ENCODE results near the gene TFCP2L1. TPM values are rescaled to one million over a fixed set of nuclear protein-coding genes. Genes with fewer than 3 reads are reported as not detected.

TFCP2L1 gene
- total RNA-seq, 1 donor from 2014 or later = 0.86 TPM

- H3K36me3 Mint-ChIP-seq (ENCODE audit: insufficient read depth) = no peaks in the 10 kb centered on the region
- DNase-seq (ENCODE audit: low spot score, unreplicated experiment) = no peak
- H3K27me3 Mint-ChIP-seq = peaks cover 86% of the 10 kb centered on the region
- H3K4me3 Mint-ChIP-seq (ENCODE audit: low read depth) = no peak overlapping the region
- no peaks in the 10 kb centered on the region for H3K9me3 Mint-ChIP-seq (ENCODE audit: low read depth)
- H3K4me1 Mint-ChIP-seq (ENCODE audit: low read depth) = peaks cover 4% of the 10 kb centered on the region
- no peak overlapping the region for H3K27ac Mint-ChIP-seq
- no peak for TF ChIP-seq CTCF (IDR thresholded peaks at IDR 0.05; ENCODE audit: unreplicated experiment)
Observed at GRCh38 chr2:121237336-121237979, 47.5 kb downstream of the TFCP2L1 start.

GRCh38 chr2:121236650-121237180 lies 48.3 kb downstream of the TFCP2L1 start:
- H3K4me1 Mint-ChIP-seq (ENCODE audit: low read depth) = peaks cover 4% of the 10 kb centered on the region
- H3K27ac Mint-ChIP-seq = no peak overlapping the region
- H3K9me3 Mint-ChIP-seq (ENCODE audit: low read depth) = no peaks in the 10 kb centered on the region
- no peaks in the 10 kb centered on the region for H3K36me3 Mint-ChIP-seq (ENCODE audit: insufficient read depth)
- H3K4me3 Mint-ChIP-seq (ENCODE audit: low read depth) = no peak overlapping the region
- peaks cover 82% of the 10 kb centered on the region for H3K27me3 Mint-ChIP-seq
- no peak for DNase-seq (ENCODE audit: low spot score, unreplicated experiment)
- no peak for TF ChIP-seq CTCF (IDR thresholded peaks at IDR 0.05; ENCODE audit: unreplicated experiment)

- peaks cover 4% of the 10 kb centered on the region for H3K4me1 Mint-ChIP-seq (ENCODE audit: low read depth)
- no peak for TF ChIP-seq CTCF (IDR thresholded peaks at IDR 0.05; ENCODE audit: unreplicated experiment)
- no peak overlapping the region for H3K4me3 Mint-ChIP-seq (ENCODE audit: low read depth)
- peaks cover 80% of the 10 kb centered on the region for H3K27me3 Mint-ChIP-seq
- no peaks in the 10 kb centered on the region for H3K9me3 Mint-ChIP-seq (ENCODE audit: low read depth)
- no peaks in the 10 kb centered on the region for H3K36me3 Mint-ChIP-seq (ENCODE audit: insufficient read depth)
- H3K27ac Mint-ChIP-seq = no peak overlapping the region
- DNase-seq (ENCODE audit: low spot score, unreplicated experiment) = no peak
Observed at GRCh38 chr2:121236101-121236640, 48.8 kb downstream of the TFCP2L1 start.

GRCh38 chr2:121235542-121235941 lies 49.5 kb downstream of the TFCP2L1 start:
- no peak overlapping the region for H3K27ac Mint-ChIP-seq
- H3K4me1 Mint-ChIP-seq (ENCODE audit: low read depth) = peaks cover 1% of the 10 kb centered on the region
- no peak for TF ChIP-seq CTCF (IDR thresholded peaks at IDR 0.05; ENCODE audit: unreplicated experiment)
- H3K27me3 Mint-ChIP-seq = peaks cover 74% of the 10 kb centered on the region
- H3K36me3 Mint-ChIP-seq (ENCODE audit: insufficient read depth) = no peaks in the 10 kb centered on the region
- H3K9me3 Mint-ChIP-seq (ENCODE audit: low read depth) = no peaks in the 10 kb centered on the region
- no peak overlapping the region for H3K4me3 Mint-ChIP-seq (ENCODE audit: low read depth)
- no peak for DNase-seq (ENCODE audit: low spot score, unreplicated experiment)

- Mint-ChIP-seq H3K27me3 (peaks cover 67% of the 10 kb centered on the region), H3K36me3 (ENCODE audit: insufficient read depth) (no peaks in the 10 kb centered on the region), H3K27ac (no peak overlapping the region), H3K4me1 (ENCODE audit: low read depth) (peaks cover 1% of the 10 kb centered on the region), H3K4me3 (ENCODE audit: low read depth) (no peak overlapping the region), H3K9me3 (ENCODE audit: low read depth) (no peaks in the 10 kb centered on the region)
- no peak for DNase-seq (ENCODE audit: low spot score, unreplicated experiment)
- no peak for TF ChIP-seq CTCF (IDR thresholded peaks at IDR 0.05; ENCODE audit: unreplicated experiment)
Observed at GRCh38 chr2:121234791-121235190, 50.2 kb downstream of the TFCP2L1 start.

All from progenitor cell of endocrine pancreas (in vitro differentiated cells).